HG03342 (cell line): ENCODE results near the gene MID1IP1.

Experiments
- ATAC-seq: cut with Tn5 transposase; IDR thresholded peaks from one replicate; pipeline ENCODE4 v1.9.1; 2021; ENCODE audit warnings: mild to moderate bottlenecking, moderate library complexity; ENCODE audit not compliant: unreplicated experiment

The MID1IP1 gene

DNA sequence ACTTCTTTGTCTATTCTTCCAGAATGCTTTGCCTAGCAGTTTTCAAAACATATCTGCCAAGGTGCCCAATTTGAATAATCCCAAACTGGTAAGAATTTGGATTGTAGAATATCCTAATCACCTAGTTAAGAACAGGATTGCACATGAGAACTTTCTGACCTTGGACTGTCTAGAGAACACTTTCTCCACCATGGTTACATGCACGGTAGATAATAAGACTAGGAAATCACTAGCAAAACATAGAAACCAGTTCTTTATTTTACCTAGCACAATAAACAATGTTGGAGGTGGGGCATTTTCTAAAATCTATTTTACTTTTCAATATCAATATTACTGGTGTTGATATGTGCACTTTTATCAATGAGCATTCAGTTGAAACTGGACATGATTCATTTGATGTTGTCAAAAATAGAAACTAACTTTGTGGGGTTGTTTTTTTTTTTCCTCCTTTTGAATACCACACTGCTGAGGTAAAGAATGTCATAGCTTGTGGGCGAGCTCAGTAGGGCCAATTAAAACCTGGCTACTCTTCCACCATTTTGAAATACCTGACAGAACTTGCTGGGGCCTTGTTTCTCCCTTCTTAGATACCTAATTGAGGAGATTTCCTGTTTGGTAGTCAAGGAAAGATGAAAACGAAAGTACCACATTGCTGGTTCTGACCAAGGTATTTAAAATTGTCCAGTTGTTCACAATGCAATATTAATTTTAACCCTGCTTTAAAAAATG, 10.4 kb downstream of the MID1IP1 start:
- ATAC-seq = no peak

- ATAC-seq = no peak
Observed at GRCh38 chrX:38816155-38816554, 14.9 kb downstream of the MID1IP1 start.

DNA sequence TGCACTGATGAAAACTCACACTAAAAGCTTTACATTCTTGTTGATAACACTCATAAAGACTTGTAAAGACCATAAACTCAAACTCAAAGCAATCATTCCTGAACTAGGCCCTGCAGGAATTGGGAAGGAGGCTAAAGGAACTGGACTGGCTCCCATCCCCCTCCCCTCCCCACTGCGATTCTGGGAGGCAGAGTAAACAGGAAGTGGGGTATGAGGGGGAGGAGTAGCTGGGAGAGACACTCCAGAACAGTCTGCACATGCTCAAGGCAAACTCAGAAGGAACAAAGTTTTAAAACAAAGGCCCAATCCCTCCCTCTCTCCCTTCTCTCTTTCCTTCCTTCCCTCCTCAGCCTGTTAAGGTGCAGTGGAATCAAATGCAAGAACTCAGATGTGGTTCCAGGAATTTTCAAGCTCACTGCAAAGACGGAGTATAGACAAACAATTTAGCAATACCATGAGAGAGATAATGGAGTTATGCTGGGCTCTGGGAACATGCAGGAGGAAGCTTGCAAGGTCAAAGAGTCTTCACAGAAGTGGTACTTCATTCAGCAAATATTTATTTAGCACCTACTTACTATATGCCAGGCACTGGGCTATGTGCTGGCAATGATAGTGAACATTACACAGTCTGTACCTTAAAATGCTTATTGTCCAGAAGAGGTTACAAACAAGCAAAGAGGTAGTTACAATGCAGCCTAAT, 15.9 kb downstream of the MID1IP1 start:
- ATAC-seq = no peak

DNA sequence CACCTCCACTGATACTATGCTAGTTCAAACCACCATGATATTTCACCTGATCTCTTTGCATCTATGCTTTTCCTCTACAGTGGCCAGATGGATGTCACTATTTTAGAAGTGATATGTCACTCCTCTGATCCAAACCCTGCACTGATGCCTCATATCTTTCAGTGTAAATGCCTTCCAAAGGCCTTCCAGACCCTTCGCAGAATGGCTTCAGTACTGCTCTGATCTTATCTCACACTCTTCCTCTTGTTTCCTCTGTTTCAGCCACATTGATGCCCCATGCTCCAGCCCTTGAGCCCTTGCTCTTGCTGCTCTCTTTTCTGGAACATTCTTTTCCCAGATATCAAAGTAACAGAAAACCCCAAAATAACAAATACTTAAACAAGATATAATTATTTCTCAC, 17.9 kb downstream of the MID1IP1 start:
- ATAC-seq = no peak

- no peak for ATAC-seq
Observed at GRCh38 chrX:38819709-38820108, 18.4 kb downstream of the MID1IP1 start.

- no peak for ATAC-seq
Observed at GRCh38 chrX:38820751-38821150, 19.5 kb downstream of the MID1IP1 start.

- no peak for ATAC-seq
Observed at GRCh38 chrX:38824176-38824575, 22.9 kb downstream of the MID1IP1 start.

DNA sequence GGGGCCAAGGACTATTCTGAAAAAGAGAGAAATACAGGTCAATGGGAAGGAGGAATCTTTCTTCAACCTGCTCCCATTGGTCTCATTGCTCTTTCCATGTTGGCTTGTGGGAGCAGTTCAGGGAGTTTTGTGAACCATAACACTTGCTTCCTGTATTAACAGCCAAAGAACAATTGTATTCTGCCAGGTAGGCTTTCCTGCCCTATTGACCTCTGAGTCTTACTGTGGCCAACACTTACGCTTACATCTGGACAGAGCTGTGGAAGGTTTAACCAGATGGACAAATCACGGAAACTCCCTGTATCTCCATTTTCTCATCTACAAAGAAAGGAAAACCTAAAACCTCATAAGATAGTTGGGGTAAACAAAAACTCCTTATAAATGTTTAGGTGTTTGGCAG, 30.7 kb downstream of the MID1IP1 start:
- no peak for ATAC-seq

GRCh38 chrX:38837389-38837788, 36.1 kb downstream of the MID1IP1 start:
- ATAC-seq = no peak

GRCh38 chrX:38839277-38839676, 38.0 kb downstream of the MID1IP1 start:
- ATAC-seq = no peak

GRCh38 chrX:38839944-38840343, 38.7 kb downstream of the MID1IP1 start:
- no peak for ATAC-seq

DNA sequence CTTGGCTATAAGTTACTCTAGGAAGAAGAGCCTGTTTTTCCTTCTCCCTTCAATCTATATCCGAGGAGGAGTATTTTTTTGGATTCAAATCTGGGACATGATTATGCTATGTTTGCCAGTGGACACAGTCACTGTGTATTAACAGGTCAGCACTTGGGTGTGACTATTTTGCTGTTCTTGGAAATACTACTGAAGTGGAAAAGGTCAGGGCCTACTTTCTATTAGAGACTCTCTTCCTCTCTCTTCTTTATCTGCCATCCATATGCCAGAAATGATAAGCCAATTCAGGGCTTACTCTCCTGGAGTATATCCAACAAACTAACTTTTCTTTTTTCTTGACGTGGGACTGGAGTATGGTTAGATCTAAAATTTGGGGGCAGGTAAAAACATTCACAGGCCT, 40.5 kb downstream of the MID1IP1 start:
- no peak for ATAC-seq

DNA sequence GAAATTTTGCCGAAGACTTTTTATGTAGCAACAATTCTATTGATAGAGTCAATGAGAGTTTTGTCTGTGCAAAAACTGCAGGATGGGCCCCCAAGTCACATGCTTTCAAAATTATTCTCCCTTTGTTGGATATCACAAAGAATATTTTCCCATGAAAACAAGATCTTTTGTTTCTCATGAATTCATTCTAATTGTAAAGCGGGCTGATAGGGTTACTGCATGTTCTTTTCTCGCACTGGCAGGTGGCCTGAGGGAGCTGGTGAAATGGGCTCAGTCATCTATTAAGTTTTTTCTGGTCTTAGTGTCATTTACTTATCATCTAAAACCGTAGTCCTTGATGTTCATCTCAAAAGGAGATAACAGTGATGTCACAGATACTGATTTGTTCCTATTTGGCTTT, 44.2 kb downstream of the MID1IP1 start:
- ATAC-seq = no peak

- ATAC-seq = no peak
Observed at GRCh38 chrX:38847206-38847902, 46.1 kb downstream of the MID1IP1 start.

- no peak for ATAC-seq
Observed at GRCh38 chrX:38847903-38848230, 46.6 kb downstream of the MID1IP1 start.

GRCh38 chrX:38848671-38849455, 47.6 kb downstream of the MID1IP1 start:
- no peak for ATAC-seq

DNA sequence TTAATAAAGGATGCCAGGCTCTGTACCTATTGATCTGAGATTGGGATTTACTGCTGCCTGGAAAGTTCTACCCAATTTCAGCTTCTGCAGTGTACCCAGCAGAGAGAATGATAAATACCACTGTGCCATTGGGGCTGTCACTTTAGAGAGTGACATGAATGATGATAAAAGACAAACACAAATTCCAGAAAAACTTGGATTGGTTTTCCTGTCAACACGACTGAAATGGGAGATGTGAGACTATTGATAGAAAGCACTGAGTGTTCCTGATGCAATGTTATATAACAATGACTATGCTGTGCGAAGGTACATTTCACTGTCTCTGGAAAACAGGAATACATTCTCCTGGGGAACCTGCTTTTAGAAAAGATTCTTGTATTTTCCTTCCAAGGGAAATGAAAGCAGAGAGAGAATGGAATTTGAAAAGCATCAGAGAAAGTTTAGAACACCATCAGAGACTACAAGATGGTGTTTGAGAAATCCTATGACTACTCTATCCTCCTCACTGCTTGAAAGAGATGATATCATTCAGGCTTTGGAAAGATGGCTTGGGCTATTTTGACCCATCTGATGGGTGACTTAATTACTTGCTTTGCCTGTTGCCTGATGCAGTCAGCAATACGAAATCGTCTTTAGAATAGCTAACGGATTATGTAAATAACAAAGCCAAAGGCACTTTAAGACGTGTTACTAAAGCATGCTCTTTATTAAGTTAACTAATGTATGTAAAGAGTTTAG, 49.7 kb downstream of the MID1IP1 start:
- no peak for ATAC-seq

DNA sequence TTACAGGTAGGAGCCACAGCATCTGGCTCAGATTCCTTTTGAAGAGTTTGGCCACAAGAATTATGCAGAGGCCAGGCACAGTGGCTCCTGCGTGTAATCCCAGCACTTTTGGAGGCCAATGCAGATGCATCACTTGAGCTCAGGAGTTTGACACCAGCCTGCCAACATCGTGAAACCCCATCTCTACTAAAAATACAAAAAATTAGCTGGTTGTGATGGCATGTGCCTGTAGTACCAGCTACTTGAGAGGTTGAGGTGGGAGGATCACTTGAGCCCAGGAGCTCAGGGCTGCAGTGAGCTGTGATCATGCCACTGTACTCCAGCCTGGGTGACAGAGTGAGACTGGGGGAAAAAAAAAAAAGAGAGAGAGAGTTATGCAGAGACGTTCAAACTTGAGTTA, 53.0 kb downstream of the MID1IP1 start:
- ATAC-seq = no peak
